ENCODE measurements around the gene FSTL4. TPM values are rescaled to one million over a fixed set of nuclear protein-coding genes. Genes with fewer than 3 reads are reported as not detected.

Gene FSTL4
- total and polyA plus RNA-seq, 8 donors, result 0.11 to 2.9 (median 0.22) TPM

DNA sequence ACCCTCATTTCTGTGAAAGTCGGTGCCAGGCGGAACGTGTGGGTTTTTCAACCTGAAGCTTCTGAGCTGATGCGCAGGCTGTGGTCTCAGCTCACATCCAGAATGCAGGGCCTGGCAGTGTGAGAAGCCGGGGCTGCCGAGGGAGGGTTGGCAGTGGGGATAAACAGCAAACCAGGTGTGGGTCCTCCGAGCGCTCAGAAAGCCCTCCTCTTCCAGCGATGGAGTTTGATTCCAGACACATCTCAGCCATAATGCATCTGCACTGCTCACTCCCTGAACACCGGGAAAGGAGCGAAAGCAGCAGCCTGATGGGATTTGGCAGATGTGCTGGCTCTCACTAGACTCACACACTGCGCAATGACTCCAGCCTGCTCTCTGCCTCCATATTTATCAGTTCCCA, 280.4 kb downstream of the FSTL4 start:
- DNase-seq, result no peak
- Histone ChIP-seq H3K27me3 (no peaks in the 10 kb centered on the region), H3K36me3 (no peaks in the 10 kb centered on the region), H3K4me3 (no peak overlapping the region), H3K27ac (no peak overlapping the region), H3K9me3 (no peaks in the 10 kb centered on the region), H3K4me1 (no peaks in the 10 kb centered on the region)
- intact Hi-C loops (cut with DNase I), result no loop called here
- TF ChIP-seq, protein P1, sequence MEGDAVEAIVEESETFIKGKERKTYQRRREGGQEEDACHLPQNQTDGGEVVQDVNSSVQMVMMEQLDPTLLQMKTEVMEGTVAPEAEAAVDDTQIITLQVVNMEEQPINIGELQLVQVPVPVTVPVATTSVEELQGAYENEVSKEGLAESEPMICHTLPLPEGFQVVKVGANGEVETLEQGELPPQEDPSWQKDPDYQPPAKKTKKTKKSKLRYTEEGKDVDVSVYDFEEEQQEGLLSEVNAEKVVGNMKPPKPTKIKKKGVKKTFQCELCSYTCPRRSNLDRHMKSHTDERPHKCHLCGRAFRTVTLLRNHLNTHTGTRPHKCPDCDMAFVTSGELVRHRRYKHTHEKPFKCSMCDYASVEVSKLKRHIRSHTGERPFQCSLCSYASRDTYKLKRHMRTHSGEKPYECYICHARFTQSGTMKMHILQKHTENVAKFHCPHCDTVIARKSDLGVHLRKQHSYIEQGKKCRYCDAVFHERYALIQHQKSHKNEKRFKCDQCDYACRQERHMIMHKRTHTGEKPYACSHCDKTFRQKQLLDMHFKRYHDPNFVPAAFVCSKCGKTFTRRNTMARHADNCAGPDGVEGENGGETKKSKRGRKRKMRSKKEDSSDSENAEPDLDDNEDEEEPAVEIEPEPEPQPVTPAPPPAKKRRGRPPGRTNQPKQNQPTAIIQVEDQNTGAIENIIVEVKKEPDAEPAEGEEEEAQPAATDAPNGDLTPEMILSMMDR (IDR thresholded peaks at IDR 0.05), result no peak
- no peak for ATAC-seq

DNA sequence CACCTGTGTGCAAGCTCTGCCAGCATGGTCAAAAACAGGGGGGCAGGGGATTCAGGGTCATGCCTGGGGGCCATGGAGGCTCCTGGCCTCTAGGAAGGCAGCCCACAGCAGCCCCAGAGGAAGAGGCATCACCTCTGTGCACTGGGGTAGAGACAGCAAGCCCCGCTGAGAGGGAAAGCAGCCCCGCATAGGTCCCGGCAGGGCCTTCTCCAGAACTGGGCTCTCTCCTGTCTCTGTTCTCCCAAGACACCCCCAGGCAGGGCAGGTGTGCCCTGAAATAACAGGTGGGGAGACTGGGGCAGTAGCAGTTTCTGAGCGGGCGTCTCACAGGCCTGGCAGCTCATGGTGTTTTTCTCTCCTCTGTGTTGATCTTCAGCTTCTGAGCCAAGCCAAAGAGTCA, 281.4 kb downstream of the FSTL4 start:
- no peaks in the 10 kb centered on the region for H3K27me3 ChIP-seq
- DNase-seq (no peak), ATAC-seq (no peak)
- TF ChIP-seq, protein P1 (IDR thresholded peaks at IDR 0.05), result no peak
- intact Hi-C loops (cut with DNase I), result no loop called here
- H3K36me3 ChIP-seq, result no peaks in the 10 kb centered on the region
- H3K4me3 ChIP-seq, result no peak overlapping the region
- no peaks in the 10 kb centered on the region for H3K4me1 ChIP-seq
- H3K27ac ChIP-seq, result no peak overlapping the region
- no peaks in the 10 kb centered on the region for H3K9me3 ChIP-seq

DNA sequence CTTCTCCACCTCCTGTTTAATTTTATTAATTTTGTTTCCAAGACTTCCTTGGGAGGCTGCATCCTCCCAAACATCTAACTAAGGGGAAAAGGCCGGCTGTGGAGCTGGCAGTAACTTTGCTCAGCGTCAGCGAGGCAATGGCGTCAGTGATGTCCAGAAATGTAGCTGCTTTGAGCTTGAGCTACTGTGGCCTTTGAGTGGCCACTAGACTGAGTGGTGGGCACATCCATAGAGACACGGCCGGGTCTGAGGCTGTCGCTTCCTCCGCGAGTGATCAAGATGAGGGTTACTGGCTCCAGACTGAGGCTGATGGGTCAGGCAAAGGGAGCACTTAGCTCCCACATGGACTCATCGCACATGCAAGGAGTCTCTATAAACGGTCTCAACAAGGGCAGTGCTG, 283.5 kb downstream of the FSTL4 start:
- no peak overlapping the region for H3K4me3 ChIP-seq
- H3K27ac ChIP-seq, result no peak overlapping the region
- H3K27me3 ChIP-seq, result no peaks in the 10 kb centered on the region
- no peaks in the 10 kb centered on the region for H3K36me3 ChIP-seq
- TF ChIP-seq, protein P1 (IDR thresholded peaks at IDR 0.05), result no peak
- H3K9me3 ChIP-seq, result no peaks in the 10 kb centered on the region
- no peak for ATAC-seq
- intact Hi-C loops (cut with DNase I), result no loop called here
- DNase-seq, result no peak
- H3K4me1 ChIP-seq, result no peaks in the 10 kb centered on the region

DNA sequence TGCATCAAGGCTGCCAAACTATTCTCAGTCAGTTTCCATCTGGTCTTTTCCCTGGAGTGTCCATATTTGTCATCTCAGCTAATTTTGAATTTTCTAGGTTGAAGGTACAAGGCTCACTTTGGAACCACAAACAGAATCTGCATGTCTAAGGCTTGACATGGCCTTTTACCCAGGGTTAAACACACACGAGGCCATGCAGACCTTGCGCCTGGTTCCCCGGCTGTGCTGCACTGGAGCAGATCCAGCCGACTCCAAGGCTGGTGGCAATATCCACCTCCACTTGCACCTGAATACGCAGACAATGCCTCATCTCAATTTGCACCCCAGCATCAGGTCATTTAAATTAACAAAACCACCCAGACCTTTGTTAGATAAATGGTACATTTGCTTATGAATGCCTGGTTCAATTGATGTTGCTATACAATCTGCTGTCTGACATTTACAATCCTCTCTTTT, 284.4 kb downstream of the FSTL4 start:
- DNase-seq, result no peak

DNA sequence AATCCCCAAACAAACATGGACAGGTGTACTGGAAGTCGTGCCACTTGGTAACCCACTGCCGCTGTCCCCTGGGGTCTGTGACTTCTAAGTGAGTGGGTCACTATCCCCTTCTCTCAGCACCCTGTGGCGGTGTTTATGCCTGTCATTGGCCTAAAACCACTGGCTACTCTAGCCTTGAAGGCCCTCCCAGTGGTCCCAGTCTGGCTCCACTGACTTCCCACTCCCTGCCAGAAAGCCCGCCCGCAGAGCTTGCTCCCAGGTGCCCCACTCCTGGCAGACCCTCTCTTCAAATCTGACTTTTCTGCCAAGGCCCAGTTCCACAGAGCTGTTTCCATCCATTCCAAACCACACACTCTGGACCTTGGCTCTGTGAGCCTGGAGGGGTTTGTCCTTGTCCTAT, 286.0 kb downstream of the FSTL4 start:
- ATAC-seq (no peak), DNase-seq (no peak)
- Histone ChIP-seq H3K9me3 (no peaks in the 10 kb centered on the region), H3K27me3 (no peaks in the 10 kb centered on the region), H3K4me3 (no peak overlapping the region), H3K27ac (no peak overlapping the region), H3K4me1 (no peaks in the 10 kb centered on the region), H3K36me3 (no peaks in the 10 kb centered on the region)
- TF ChIP-seq, protein P1 (IDR thresholded peaks at IDR 0.05), result no peak
- intact Hi-C loops (cut with DNase I), result no loop called here

More for the DNA sequence above, 284.4 kb downstream of the FSTL4 start:
- Histone ChIP-seq H3K36me3 (no peaks in the 10 kb centered on the region), H3K4me3 (no peak overlapping the region), H3K9me3 (no peaks in the 10 kb centered on the region), H3K4me1 (no peaks in the 10 kb centered on the region), H3K27me3 (no peaks in the 10 kb centered on the region), H3K27ac (no peak overlapping the region)
- intact Hi-C loops (cut with DNase I), result no loop called here
- TF ChIP-seq, protein P1 (IDR thresholded peaks at IDR 0.05), result no peak
- ATAC-seq, result no peak
